ENCODE measurements around the gene FYN.

The FYN gene

GRCh38 chr6:111800821-111801220 lies 72.4 kb downstream of the FYN start:
- H3K4me3 ChIP-seq (ENCODE audit: low read depth, low read length): no peak overlapping the region
- no peak for TF ChIP-seq CTCF (IDR thresholded peaks at IDR 0.05; ENCODE audit: insufficient read depth, low read depth, low read length, missing control alignments)
- DNase-seq (ENCODE audit: low read depth): no peak

- H3K4me3 ChIP-seq (ENCODE audit: low read depth, low read length): no peak overlapping the region
- no peak for TF ChIP-seq CTCF (IDR thresholded peaks at IDR 0.05; ENCODE audit: insufficient read depth, low read depth, low read length, missing control alignments)
- DNase-seq (ENCODE audit: low read depth): no peak
Measured at GRCh38 chr6:111800259-111800765, 72.9 kb downstream of the FYN start.

GRCh38 chr6:111799576-111800258 lies 73.5 kb downstream of the FYN start:
- no peak for DNase-seq (ENCODE audit: low read depth)
- no peak overlapping the region for H3K4me3 ChIP-seq (ENCODE audit: low read depth, low read length)
- no peak for TF ChIP-seq CTCF (IDR thresholded peaks at IDR 0.05; ENCODE audit: insufficient read depth, low read depth, low read length, missing control alignments)

- TF ChIP-seq CTCF (IDR thresholded peaks at IDR 0.05; ENCODE audit: insufficient read depth, low read depth, low read length, missing control alignments): no peak
- no peak overlapping the region for H3K4me3 ChIP-seq (ENCODE audit: low read depth, low read length)
- no peak for DNase-seq (ENCODE audit: low read depth)
Measured at GRCh38 chr6:111798281-111798725, 74.9 kb downstream of the FYN start.

- no peak for DNase-seq (ENCODE audit: low read depth)
- no peak overlapping the region for H3K4me3 ChIP-seq (ENCODE audit: low read depth, low read length)
- no peak for TF ChIP-seq CTCF (IDR thresholded peaks at IDR 0.05; ENCODE audit: insufficient read depth, low read depth, low read length, missing control alignments)
Measured at GRCh38 chr6:111796310-111796918, 76.8 kb downstream of the FYN start.

- TF ChIP-seq CTCF (IDR thresholded peaks at IDR 0.05; ENCODE audit: insufficient read depth, low read depth, low read length, missing control alignments): no peak
- no peak for DNase-seq (ENCODE audit: low read depth)
- H3K4me3 ChIP-seq (ENCODE audit: low read depth, low read length): no peak overlapping the region
Measured at GRCh38 chr6:111795558-111795957, 77.7 kb downstream of the FYN start.
